Measurements from ENCODE around the gene GJC1. TPM values are rescaled to one million over a fixed set of nuclear protein-coding genes. Genes with fewer than 3 reads are reported as not detected.

GJC1 gene
- total RNA-seq = 5.1 and 7.1 TPM in 2 replicates

GRCh38 chr17:44829523-44830358, at the start of gene GJC1:
Gene GJC1, minus strand, starts transcription at chr17:44830287. Its CDS starts 24,470 bp downstream, at chr17:44805817.

DNA sequence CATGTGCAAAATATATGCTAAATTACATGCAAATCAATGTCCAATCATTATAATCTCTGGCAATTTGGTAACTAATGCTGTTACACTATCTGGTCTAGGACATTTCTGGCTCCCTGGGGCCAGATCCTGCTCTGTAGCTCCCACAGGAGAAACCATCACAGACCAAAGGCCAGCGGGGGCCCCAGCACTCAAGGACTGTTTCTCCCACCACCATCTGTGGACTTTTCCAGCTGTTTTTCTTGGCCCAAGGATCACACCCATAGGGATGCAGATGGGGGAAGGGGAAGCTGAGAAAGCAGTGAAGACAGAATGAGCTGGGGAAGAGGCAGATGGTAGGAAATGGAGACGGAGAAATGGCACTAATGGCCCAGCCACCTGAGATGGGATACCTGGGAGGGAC, 17.5 kb upstream of the GJC1 start, which contains the start of gene HIGD1B:
TSS of gene HIGD1B (plus strand) at position 298 of the 400 bp plus-strand sequence. CDS start 270 bp downstream, outside the sequence.

DNA sequence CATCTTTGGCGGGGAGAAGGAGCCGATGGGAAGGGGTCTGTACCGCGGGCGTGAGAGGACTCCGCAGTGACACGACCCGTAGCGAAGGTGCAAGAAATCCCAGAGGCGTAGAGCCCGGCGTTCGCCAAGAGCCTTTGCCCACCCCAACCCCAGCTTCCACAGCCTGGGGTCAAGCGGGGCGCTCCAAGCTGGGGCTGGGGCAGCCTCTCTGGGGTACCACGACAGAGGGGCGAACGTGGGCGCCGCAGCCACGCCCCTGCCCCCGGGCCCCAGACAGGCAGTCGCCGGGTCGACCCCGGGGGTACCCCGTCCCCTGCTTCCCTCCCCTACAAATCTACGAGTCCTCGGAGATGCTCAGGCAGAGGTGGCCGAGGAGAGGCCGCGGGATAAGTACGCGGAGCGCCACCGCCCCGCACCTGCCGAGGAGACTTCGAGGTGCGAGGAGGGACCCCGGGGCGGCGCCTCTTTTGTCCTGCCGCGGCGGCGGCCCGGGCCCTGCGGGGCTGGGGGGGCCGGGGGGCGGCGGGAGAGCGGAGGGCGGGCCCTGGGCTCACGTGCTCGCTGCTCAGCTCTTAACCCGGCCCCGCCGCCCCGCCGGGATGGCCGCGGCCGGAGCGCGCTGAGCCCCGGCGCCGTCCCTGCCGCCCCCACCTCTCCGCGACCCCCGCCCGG, 71.5 kb downstream of the GJC1 start, which contains the start of gene ADAM11:
TSS of gene ADAM11 (plus strand) at position 575 of the 672 bp plus-strand sequence. CDS start 212 bp downstream, outside the sequence.

Other genes with a start within 250 kb of the GJC1 start
- gene MEIOC, start 173.8 kb downstream of the GJC1 start, total RNA-seq = under 0.01 TPM in 1 of 2 replicates, not detected in the other
- gene CCDC43, start 140.5 kb downstream of the GJC1 start, total RNA-seq = 43.2 and 46.3 TPM in 2 replicates
- 1.3 and 1.7 TPM in 2 replicates for gene DBF4B, start 121.6 kb downstream of the GJC1 start, total RNA-seq
- gene ADAM11, start 71.3 kb downstream of the GJC1 start, total RNA-seq = 0.14 and 0.18 TPM in 2 replicates
- not detected in 2 replicates for gene HIGD1B, start 17.6 kb upstream of the GJC1 start, total RNA-seq
- 82.4 and 91.2 TPM in 2 replicates for gene EFTUD2, start 69.2 kb upstream of the GJC1 start, total RNA-seq
- gene GFAP, start 85.2 kb upstream of the GJC1 start, total RNA-seq = 0.14 TPM in 1 of 2 replicates, not detected in the other
- gene KIF18B, start 117.5 kb upstream of the GJC1 start, total RNA-seq = 0.09 and 0.71 TPM in 2 replicates
- 0.18 and 0.28 TPM in 2 replicates for gene C1QL1, start 138.0 kb upstream of the GJC1 start, total RNA-seq
- 23.9 and 30.6 TPM in 2 replicates for gene DCAKD, start 221.3 kb upstream of the GJC1 start, total RNA-seq
- 64.7 and 94.2 TPM in 2 replicates for gene NMT1, start 231.0 kb upstream of the GJC1 start, total RNA-seq